ENCODE measurements around the gene SGSH. TPM values are rescaled to one million over a fixed set of nuclear protein-coding genes. Genes with fewer than 3 reads are reported as not detected.

SGSH gene
- total RNA-seq, 1 experiment from 2014 or later = 19.8 TPM

- H3K4me1 Mint-ChIP-seq = peaks cover 8 to 20% of the 10 kb centered on the region in 2 experiments
- no peak for TF ChIP-seq CTCF (conservative IDR thresholded peaks at IDR 0.05)
- Histone ChIP-seq H4K91ac (ENCODE audit: insufficient read length, low read depth, low read length) (no peak within 1 kb of the TSS), H3K4ac (ENCODE audit: low read depth, low read length) (no peak within 1 kb of the TSS), H4K5ac (ENCODE audit: insufficient read length, low read depth, low read length) (no peak within 1 kb of the TSS), H3K79me2 (ENCODE audit: insufficient read depth, low read length) (no peaks in the 10 kb centered on the region), H2AK5ac (ENCODE audit: insufficient read length, low read length) (no peak within 1 kb of the TSS), H3T11ph (ENCODE audit: low read length) (no peak within 1 kb of the TSS), H2BK5ac (ENCODE audit: insufficient read length, low read length) (no peak within 1 kb of the TSS), H2BK120ac (ENCODE audit: low read depth, low read length, poor library complexity, severe bottlenecking) (no peak within 1 kb of the TSS), H4K8ac (replicated peaks; ENCODE audit: insufficient read length, low read depth, low read length) (no peak within 1 kb of the TSS), H2BK20ac (ENCODE audit: low read depth, low read length, poor library complexity, severe bottlenecking) (no peak within 1 kb of the TSS), H2BK15ac (ENCODE audit: low read depth, low read length) (no peak within 1 kb of the TSS), H2AFZ (ENCODE audit: low read length) (no peak within 1 kb of the TSS), H3K56ac (ENCODE audit: insufficient read length, low read depth, low read length) (no peak within 1 kb of the TSS), H3K27ac (ENCODE audit: insufficient read length, low read depth, low read length) (no peak within 1 kb of the TSS), H4K20me1 (ENCODE audit: control insufficient read depth, insufficient read depth, insufficient read length) (no peaks in the 10 kb centered on the region), H3K9me3 (ENCODE audit: control insufficient read depth, low read depth, low read length) (no peaks in the 10 kb centered on the region), H3K14ac (ENCODE audit: insufficient read depth, low read length) (no peak within 1 kb of the TSS; the same call in 1 of the 2 replicates), H2BK12ac (ENCODE audit: insufficient read length, low read depth, low read length) (no peak within 1 kb of the TSS), H3K9ac (ENCODE audit: extremely low read depth, insufficient read length, low read length) (no peak within 1 kb of the TSS), H3K23me2 (ENCODE audit: insufficient read length, low read depth, low read length, poor library complexity, severe bottlenecking) (no peaks in the 10 kb centered on the region), H3K23ac (ENCODE audit: insufficient read length, low read depth, low read length) (no peak within 1 kb of the TSS), H3K18ac (ENCODE audit: insufficient read length, low read depth, low read length) (no peak within 1 kb of the TSS), H3K4me1 (ENCODE audit: insufficient read depth, low read length) (no peaks in the 10 kb centered on the region), H3K27me3 (ENCODE audit: insufficient read depth, low read length) (no peaks in the 10 kb centered on the region), H3K4me2 (ENCODE audit: insufficient read depth, insufficient read length, low read length) (no peak within 1 kb of the TSS), H3K79me1 (ENCODE audit: insufficient read depth, low read depth, low read length, poor library complexity, severe bottlenecking) (no peaks in the 10 kb centered on the region)
- no peak within 1 kb of the TSS for H3K4me3 Mint-ChIP-seq
- H3K9me3 Mint-ChIP-seq = no peaks in the 10 kb centered on the region; a peak in 1 of 5 replicates
- H3K36me3 Mint-ChIP-seq (ENCODE audit: insufficient read depth in 1 of 3, low read depth in 3 of 3) = no peaks in the 10 kb centered on the region; a peak in 1 of 7 replicates
- WGBS (ENCODE audit: extremely low coverage, insufficient read length, low lambda C conversion rate) = no CpG with 5 or more reads among the region's 19 CpGs
- H3K27me3 Mint-ChIP-seq (ENCODE audit: low read depth) = peaks cover 26% of the 10 kb centered on the region
- H3K27ac Mint-ChIP-seq = no peak within 1 kb of the TSS
- DNase-seq = peak; percentile 28
Observed at GRCh38 chr17:80169784-80170500, 50.2 kb downstream of the SGSH start, which contains the start of gene CARD14. Gene CARD14 (plus strand): TSS chr17:80170030. CDS start chr17:80181439, 11,409 bp downstream.
